Measurements from ENCODE around the gene RASAL2.

- TF ChIP-seq CTCF (conservative IDR thresholded peaks at IDR 0.05 in 1 of 2, IDR thresholded peaks at IDR 0.05 in 1 of 2; ENCODE audit: extremely low read depth in 1 of 2, insufficient read depth in 1 of 2, low read depth in 1 of 2, low read length in 2 of 2) (no peak), EZH2 (IDR thresholded peaks at IDR 0.05; ENCODE audit: borderline replicate concordance, low read length) (no peak)
Observed at GRCh38 chr1:178490136-178490535, 396.2 kb downstream of the RASAL2 start.

All from mammary epithelial cell (primary cell).